K562 (cell line): ENCODE results near the gene OLIG2. TPM values are rescaled to one million over a fixed set of nuclear protein-coding genes. Genes with fewer than 3 reads are reported as not detected.

Experiments used
- ATAC-seq: fragments of 200-7000 bp; cut with Tn5 transposase; 3 replicates; pipeline ENCODE4 v1.9.1; 2020; ENCODE audit warnings: moderate library complexity
- BruUV-seq: library from RNA; stranded (reverse); fragments of 400-500 nt; replicated peaks from 2 replicates; lab custom pipeline; 2021; lab: Mats Ljungman, UMichigan
- CTCF ChIA-PET: fragments of 300-600 bp; formaldehyde crosslinking; extraction: SDS; loops from one replicate; lab custom pipeline; 2021; ENCODE audit warnings: low intra/inter-chr PET ratio; lab: Yijun Ruan, JAX
- POLR2A ChIA-PET: fragments of 300-600, 350-650 bp; sonication (Branson Sonifier 250); formaldehyde crosslinking; extraction: SDS; loops from one replicate; lab custom pipeline; 2021; ENCODE audit warnings: antibody characterized with exemption, inconsistent platforms; lab: Yijun Ruan, JAX
- DNase-seq, 4 experiments: peaks; one replicate each; pipeline versions ENCODE4 v3.0.0 to v3.0.0-alpha.2; 2011 to 2018; ENCODE audit warnings: low spot score in 3 of 4, mixed read lengths in 3 of 4; ENCODE audit errors: extremely low read depth in 1 of 4
- FAIRE-seq: peaks from 2 replicates; lab custom pipeline; 2011; peaks lifted over from hg19 to GRCh38; lab: Jason Lieb, UNC
- H2AFZ ChIP-seq: 2 replicates; pipeline ENCODE4 v1.6.0; 2011; ENCODE audit warnings: low read depth, low read length, control low read depth, inconsistent platforms
- H3K27ac ChIP-seq: fragments of 200-600 bp; 3 replicates; pipeline ENCODE4 v1.8.0; 2011; ENCODE audit warnings: low read depth, mild to moderate bottlenecking, control low read depth, inconsistent platforms, low read length, moderate library complexity, mixed read lengths; ENCODE audit errors: extremely low read depth
- H3K27me3 ChIP-seq, 2 experiments: fragments of 300-600 bp in 1 of 2; 2 replicates in 1 of 2; 3 replicates in 1 of 2; pipeline versions ENCODE4 v1.6.0 to v1.8.0; 2011; ENCODE audit warnings: inconsistent platforms in 2 of 2, low read length in 2 of 2, mild to moderate bottlenecking in 1 of 2, mixed read lengths in 1 of 2, moderate library complexity in 1 of 2; ENCODE audit not compliant: control insufficient read depth in 2 of 2, insufficient read depth in 2 of 2
- H3K36me3 ChIP-seq: fragments of 300-600 bp; 3 replicates; pipeline ENCODE4 v1.8.0; 2011; ENCODE audit warnings: mild to moderate bottlenecking, low read length, inconsistent platforms; ENCODE audit not compliant: control insufficient read depth, insufficient read depth
- H3K4me1 ChIP-seq, 2 experiments: fragments of 200-600 bp in 1 of 2; replicated peaks in 1 of 2; 2 replicates in 1 of 2; 3 replicates in 1 of 2; pipeline versions ENCODE4 v1.5.1 to v1.8.0; 2011; ENCODE audit warnings: inconsistent platforms in 2 of 2, low read length in 2 of 2, mild to moderate bottlenecking in 1 of 2, mixed read lengths in 1 of 2, moderate library complexity in 1 of 2; ENCODE audit not compliant: control insufficient read depth in 2 of 2, insufficient read depth in 2 of 2
- H3K4me2 ChIP-seq: 2 replicates; pipeline ENCODE4 v1.6.1; 2011; ENCODE audit warnings: low read length, control low read depth, inconsistent platforms, mixed read lengths; ENCODE audit not compliant: insufficient read depth
- H3K4me3 ChIP-seq: fragments of 200-600 bp; sonication (generic), shearing (Covaris generic); 2 replicates; pipeline ENCODE4 v1.5.1; 2016; ENCODE audit warnings: control low read depth, inconsistent platforms
- H3K79me2 ChIP-seq: fragments of 200-600 bp; 3 replicates; pipeline ENCODE4 v1.8.0; 2011; ENCODE audit warnings: low read length, inconsistent platforms; ENCODE audit not compliant: control insufficient read depth, insufficient read depth
- H3K9ac ChIP-seq, 2 experiments: 2 replicates each; pipeline versions ENCODE4 v1.6.0 to v1.6.1; 2011; ENCODE audit warnings: low read depth in 2 of 2, low read length in 2 of 2, control low read depth in 1 of 2, inconsistent platforms in 1 of 2, mild to moderate bottlenecking in 1 of 2, mixed read lengths in 1 of 2; ENCODE audit not compliant: insufficient read depth in 1 of 2
- H3K9me1 ChIP-seq: one replicate; pipeline ENCODE4 v1.6.0; 2011; ENCODE audit warnings: inconsistent platforms, mild to moderate bottlenecking, low read length, moderate library complexity; ENCODE audit not compliant: control insufficient read depth, insufficient read depth
- H3K9me3 ChIP-seq: replicated peaks from 2 replicates; pipeline ENCODE4 v1.5.1; 2011; ENCODE audit warnings: low read depth, low read length, inconsistent platforms; ENCODE audit not compliant: control insufficient read depth, insufficient read depth
- H4K20me1 ChIP-seq: replicated peaks from 2 replicates; pipeline ENCODE4 v1.6.1; 2011; ENCODE audit warnings: low read length, inconsistent platforms, mixed read lengths; ENCODE audit not compliant: control insufficient read depth, insufficient read depth
- BCOR ChIP-seq: fragments of 450-650 bp; IDR thresholded peaks from 2 replicates; pipeline ENCODE4 v1.6.1; 2016
- CREB3 ChIP-seq: fragments of 450-650 bp; conservative IDR thresholded peaks from 2 replicates; pipeline ENCODE4 v1.6.1; 2016; ENCODE audit warnings: missing genetic modification characterization, low read depth, mild to moderate bottlenecking, missing compliant biosample characterization, moderate library complexity
- CREB5 ChIP-seq: fragments of 250-450 bp; sonication (Bioruptor Pico); IDR thresholded peaks from 2 replicates; pipeline ENCODE4 v1.5.0; 2020; ENCODE audit warnings: mild to moderate bottlenecking
- ELF4 ChIP-seq: fragments of 450-650 bp; formaldehyde crosslinking; IDR thresholded peaks from 2 replicates; pipeline ENCODE4 v1.4.0; 2022; ENCODE audit warnings: missing genetic modification characterization
- KDM1A ChIP-seq, 2 experiments: fragments of 450-650 bp; IDR thresholded peaks; 2 replicates each; pipeline ENCODE4 v1.6.1; 2016; ENCODE audit warnings: mild to moderate bottlenecking in 2 of 2
- MECOM ChIP-seq: fragments of 250-450 bp; sonication (Bioruptor Pico); IDR thresholded peaks from 2 replicates; pipeline ENCODE4 v1.8.0; 2022; ENCODE audit warnings: inconsistent platforms
- NFE2L1 ChIP-seq: fragments of 450-650 bp; IDR thresholded peaks from 2 replicates; pipeline ENCODE4 v1.6.1; 2016; ENCODE audit warnings: missing genetic modification characterization, low read depth, mild to moderate bottlenecking, missing compliant biosample characterization, moderate library complexity, borderline replicate concordance
- NR2F6 ChIP-seq: fragments of 450-650 bp; formaldehyde crosslinking; IDR thresholded peaks from 2 replicates; pipeline ENCODE4 v1.4.0; 2020; ENCODE audit warnings: mild to moderate bottlenecking
- PHF20 ChIP-seq: fragments of 450-650 bp; IDR thresholded peaks from 2 replicates; pipeline ENCODE4 v1.6.1; 2018; ENCODE audit not compliant: partially characterized antibody
- TBL1XR1 ChIP-seq, 2 experiments: IDR thresholded peaks; 2 replicates each; pipeline ENCODE4 v1.6.1; 2012; ENCODE audit warnings: improper control_type of control experiment in 2 of 2, low read length in 2 of 2, mild to moderate bottlenecking in 1 of 2
- U2AF1 ChIP-seq: fragments of 200-400 bp; formaldehyde crosslinking; optimal IDR thresholded peaks from 2 replicates; pipeline ENCODE3; 2017; ENCODE audit warnings: mild to moderate bottlenecking, low read depth, low read length, moderate library complexity
- XRCC4 ChIP-seq: IDR thresholded peaks from one replicate; pipeline ENCODE4 v1.6.1; 2011; ENCODE audit not compliant: insufficient read depth, insufficient read length; ENCODE audit errors: extremely low read depth
- YBX1 ChIP-seq: fragments of 450-650 bp; IDR thresholded peaks from 2 replicates; pipeline ENCODE4 v1.7.1; 2016; ENCODE audit warnings: mild to moderate bottlenecking
- ZFP91 ChIP-seq: sonication (generic); formaldehyde crosslinking; IDR thresholded peaks from 2 replicates; pipeline ENCODE4 v1.8.0; 2022; ENCODE audit warnings: mild to moderate bottlenecking, missing genetic modification reagents
- ZNF133 ChIP-seq: fragments of 250-450 bp; sonication (Bioruptor Pico); IDR thresholded peaks from 2 replicates; pipeline ENCODE4 v1.4.0; 2020; ENCODE audit warnings: mild to moderate bottlenecking
- ZNF311 ChIP-seq: fragments of 250-450 bp; sonication (Bioruptor Pico); IDR thresholded peaks from 2 replicates; pipeline ENCODE4 v1.4.0; 2020; ENCODE audit warnings: mild to moderate bottlenecking, moderate library complexity
- WGBS: fragments of 100-300 bp; shearing (Covaris generic); methylation state at CpG from one replicate; pipeline ENCODE4 v1.1.6; 2016; ENCODE audit warnings: low coverage, mixed read lengths; ENCODE audit not compliant: insufficient coverage; ENCODE audit errors: missing lambda C conversion rate; 5-methylcytosine and 5-hydroxymethylcytosine counted together
- in situ Hi-C: fragments of 300-500 bp; cut with MboI; formaldehyde crosslinking; loops from 4 replicates; pipeline ENCODE4 v1.15.0; 2018; ENCODE audit warnings: inconsistent platforms, mixed read lengths
- intact Hi-C: fragments of 100-400 bp; cut with micrococcal nuclease; formaldehyde crosslinking; loops from 2 replicates; pipeline ENCODE4 v1.14.2; 2022
- polyA plus RNA-seq, 8 experiments: library from polyadenylated mRNA; depleted of rRNA in 4 of 8; stranded (reverse) in 5 of 8; unstranded in 3 of 8; fragments of >200 nt; fragmentation: Nextera tagmentation in 2 of 8; fragmentation: Illumina TruSeq in 1 of 8; extraction: Ambion mirVana in 2 of 8; extraction: Trizol in 1 of 8; gene quantifications; 2 replicates each; pipeline versions ENCODE4 v1.2.1 to v1.2.3, GENCODE V29; 2011 to 2014; ENCODE audit warnings: inconsistent platforms in 1 of 8, missing spikeins in 1 of 8
- total RNA-seq, 7 experiments: library from RNA; depleted of rRNA in 6 of 7; stranded (reverse); fragments of >200 nt in 6 of 7; fragmentation: Illumina TruSeq in 2 of 7; extraction: Trizol in 2 of 7; gene quantifications; 2 replicates each; pipeline versions ENCODE4 v1.2.1 to v1.2.3, GENCODE V29; 2011 to 2021; ENCODE audit warnings: low replicate concordance in 1 of 7

Gene OLIG2
- total and polyA plus RNA-seq, 9 of the 15 experiments (the other 6 are each of a cell fraction or from before 2014, with no cell fraction given): not detected

- Histone ChIP-seq H2AFZ (no peak overlapping the region), H3K4me1 (peaks cover 0 to 22% of the 10 kb centered on the region in 2 experiments; a peak in 2 of 5 replicates), H3K9me3 (0 out of 2 replicates have a peak, but pooled peaks cover 1% of the 10 kb centered on the region), H4K20me1 (no peaks in the 10 kb centered on the region), H3K36me3 (no peaks in the 10 kb centered on the region), H3K27ac (no peak overlapping the region), H3K4me3 (no peak overlapping the region), H3K9ac (no peak overlapping the region), H3K79me2 (no peaks in the 10 kb centered on the region), H3K4me2 (no peak overlapping the region), H3K9me1 (no peaks in the 10 kb centered on the region), H3K27me3 (peaks cover 34 to 43% of the 10 kb centered on the region in 2 experiments)
- FAIRE-seq (no peak), ATAC-seq (no peak), DNase-seq (no peak)
- in situ Hi-C loops: no loop called here
- TF ChIP-seq ZFP91: no peak
- TF ChIP-seq U2AF1: no peak
- no peak for TF ChIP-seq NR2F6 (CRISPR knock-in tag)
- no peak for TF ChIP-seq PHF20
- TF ChIP-seq TBL1XR1 (IDR thresholded peaks at IDR 0.05; ENCODE audit: low read length in 2 of 2): no peak
- TF ChIP-seq BCOR: no peak
- TF ChIP-seq ZNF133 (CRISPR knock-in tag): no peak
- no peak for TF ChIP-seq NFE2L1 (tag)
- no peak for TF ChIP-seq ZNF311 (CRISPR knock-in tag)
- TF ChIP-seq XRCC4: no peak
- TF ChIP-seq CREB5 (CRISPR knock-in tag): no peak
- no peak for TF ChIP-seq KDM1A (IDR thresholded peaks at IDR 0.05)
- TF ChIP-seq CREB3 (tag): no peak
- no peak for TF ChIP-seq ELF4
- no peak for TF ChIP-seq YBX1
- no peak for TF ChIP-seq MECOM (CRISPR knock-in tag)
- BruUV-seq: no TSS peak
- WGBS: 37% methylated on average over 41 of the region's 44 CpGs
- POLR2A ChIA-PET: no interaction called here
- CTCF ChIA-PET: no interaction called here
- intact Hi-C loops: no loop called here
Observed at GRCh38 chr21:33070744-33070997, 44.9 kb downstream of the OLIG2 start.
